GM12873 (cell line): ENCODE measurements around the gene TPRX1.

Source experiments
- TF ChIP-seq, protein P1 (sequence below): IDR thresholded peaks from 2 replicates; pipeline ENCODE4 v1.5.1; 2012; ENCODE audit warnings: low read depth, mild to moderate bottlenecking, moderate library complexity, low read length, control low read depth; ENCODE audit not compliant: insufficient read depth; ENCODE audit errors: missing control alignments

TPRX1 gene

GRCh38 chr19:47780215-47780551 lies 24.2 kb downstream of the TPRX1 start:
- TF ChIP-seq, protein P1, sequence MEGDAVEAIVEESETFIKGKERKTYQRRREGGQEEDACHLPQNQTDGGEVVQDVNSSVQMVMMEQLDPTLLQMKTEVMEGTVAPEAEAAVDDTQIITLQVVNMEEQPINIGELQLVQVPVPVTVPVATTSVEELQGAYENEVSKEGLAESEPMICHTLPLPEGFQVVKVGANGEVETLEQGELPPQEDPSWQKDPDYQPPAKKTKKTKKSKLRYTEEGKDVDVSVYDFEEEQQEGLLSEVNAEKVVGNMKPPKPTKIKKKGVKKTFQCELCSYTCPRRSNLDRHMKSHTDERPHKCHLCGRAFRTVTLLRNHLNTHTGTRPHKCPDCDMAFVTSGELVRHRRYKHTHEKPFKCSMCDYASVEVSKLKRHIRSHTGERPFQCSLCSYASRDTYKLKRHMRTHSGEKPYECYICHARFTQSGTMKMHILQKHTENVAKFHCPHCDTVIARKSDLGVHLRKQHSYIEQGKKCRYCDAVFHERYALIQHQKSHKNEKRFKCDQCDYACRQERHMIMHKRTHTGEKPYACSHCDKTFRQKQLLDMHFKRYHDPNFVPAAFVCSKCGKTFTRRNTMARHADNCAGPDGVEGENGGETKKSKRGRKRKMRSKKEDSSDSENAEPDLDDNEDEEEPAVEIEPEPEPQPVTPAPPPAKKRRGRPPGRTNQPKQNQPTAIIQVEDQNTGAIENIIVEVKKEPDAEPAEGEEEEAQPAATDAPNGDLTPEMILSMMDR: no peak

- TF ChIP-seq, protein P1: no peak
Measured at GRCh38 chr19:47779524-47780214, 24.7 kb downstream of the TPRX1 start.

GRCh38 chr19:47778954-47779351 lies 25.4 kb downstream of the TPRX1 start:
- TF ChIP-seq, protein P1: no peak

DNA sequence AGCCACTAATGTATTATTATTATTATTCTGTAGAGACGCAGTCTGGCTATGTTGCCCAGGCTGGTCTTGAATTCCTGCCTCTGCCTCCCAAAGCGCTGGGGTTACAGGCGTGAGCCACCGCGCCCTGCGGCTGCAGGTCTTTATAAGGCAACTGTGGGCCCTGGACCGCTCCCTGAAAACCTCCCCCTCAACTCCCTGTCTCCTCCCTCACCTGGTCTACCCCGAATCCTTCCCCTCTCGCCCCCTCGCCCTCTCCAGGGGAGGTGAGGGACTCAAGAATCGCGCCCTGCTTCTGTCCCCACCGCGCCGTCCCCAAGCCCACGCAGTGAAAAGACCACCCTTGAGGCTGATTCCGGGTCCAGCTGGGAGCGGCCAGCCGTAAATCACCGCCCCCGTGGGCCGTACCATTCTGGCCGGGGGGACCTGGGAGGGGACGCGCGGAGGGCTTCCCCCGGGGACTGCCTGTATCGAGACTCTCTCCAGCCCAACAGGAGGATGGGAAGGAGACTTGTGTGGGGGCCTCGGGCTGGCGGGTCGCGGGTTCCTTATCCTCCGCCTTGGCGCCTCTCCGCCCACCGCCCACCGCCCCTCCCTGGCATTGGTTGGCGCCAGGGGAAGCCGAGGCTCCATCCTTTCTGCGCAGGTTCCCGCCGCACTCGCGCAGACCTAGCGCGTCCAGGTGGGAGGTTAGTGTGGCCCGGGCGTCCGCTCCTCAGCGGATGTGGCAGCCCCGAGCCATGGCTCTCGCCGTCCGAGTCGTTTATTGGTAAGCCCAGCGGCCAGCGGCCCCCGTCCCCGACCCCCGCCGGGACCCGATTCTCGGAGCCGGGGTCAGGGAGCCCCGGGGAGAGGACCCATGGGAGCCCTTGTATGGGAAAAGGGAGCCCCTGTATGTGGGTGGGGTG lies 26.1 kb downstream of the TPRX1 start, which contains the start of gene SELENOW:
SELENOW (plus strand) TSS at position 655 of the 905 bp plus-strand sequence; CDS start at position 738, 83 bp downstream.
- TF ChIP-seq, protein P1: no peak

DNA sequence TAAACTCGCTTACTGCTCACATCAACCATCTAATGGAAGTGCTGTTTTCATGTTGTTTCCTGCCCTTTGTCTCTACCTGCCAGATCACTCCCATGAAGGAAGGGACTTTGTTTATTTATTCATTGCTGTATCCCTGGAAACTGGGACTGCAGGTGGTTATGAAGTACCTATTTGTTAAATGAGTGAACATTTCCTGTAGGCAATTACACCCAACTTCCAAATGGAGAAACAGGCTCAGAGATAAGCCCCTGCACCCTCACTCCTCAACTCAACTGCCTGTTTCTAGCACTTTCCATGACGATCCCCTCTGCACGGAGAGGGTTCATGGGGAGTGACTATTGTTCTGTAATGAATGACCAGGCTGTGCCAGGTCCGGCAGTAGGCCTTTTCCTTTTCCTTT lies 27.8 kb downstream of the TPRX1 start:
- TF ChIP-seq, protein P1: no peak

- TF ChIP-seq, protein P1: no peak
Measured at GRCh38 chr19:47769534-47769933, 34.8 kb downstream of the TPRX1 start.

- TF ChIP-seq, protein P1: no peak
Measured at GRCh38 chr19:47768604-47769003, 35.7 kb downstream of the TPRX1 start.
